Astrocyte (in vitro differentiated cells and primary cell): Measurements from ENCODE around the gene RMRP. TPM values are rescaled to one million over a fixed set of nuclear protein-coding genes. Genes with fewer than 3 reads are reported as not detected.

Experiments
- DNase-seq: peaks from one replicate; pipeline ENCODE4 v3.0.0-alpha.2; 2010; ENCODE audit warnings: low read depth
- FAIRE-seq: peaks from 2 replicates; lab custom pipeline; 2011; peaks lifted over from hg19 to GRCh38; lab: Jason Lieb, UNC
- H2AFZ ChIP-seq: 2 replicates; pipeline ENCODE4 v1.6.0; 2012; ENCODE audit warnings: low read depth, low read length, inconsistent platforms
- H3K27ac ChIP-seq: 2 replicates; pipeline ENCODE4 v1.5.1; 2011; ENCODE audit warnings: low read depth, low read length, inconsistent platforms
- H3K27me3 ChIP-seq: 2 replicates; pipeline ENCODE4 v1.6.0; 2011; ENCODE audit warnings: low read length, inconsistent platforms; ENCODE audit not compliant: insufficient read depth
- H3K36me3 ChIP-seq: 2 replicates; pipeline ENCODE4 v1.5.1; 2011; ENCODE audit warnings: low read length, inconsistent platforms; ENCODE audit not compliant: insufficient read depth
- H3K4me1 ChIP-seq: 2 replicates; pipeline ENCODE4 v1.5.1; 2011; ENCODE audit warnings: low read length, inconsistent platforms; ENCODE audit not compliant: insufficient read depth
- H3K4me2 ChIP-seq: 2 replicates; pipeline ENCODE4 v1.6.0; 2012; ENCODE audit warnings: low read length, inconsistent platforms
- H3K4me3 ChIP-seq: 2 replicates; pipeline ENCODE4 v1.5.1; 2011; ENCODE audit warnings: low read depth, mild to moderate bottlenecking, low read length, inconsistent platforms; ENCODE audit not compliant: insufficient read depth
- H3K79me2 ChIP-seq: 2 replicates; pipeline ENCODE4 v1.6.0; 2012; ENCODE audit warnings: mild to moderate bottlenecking, low read length, inconsistent platforms; ENCODE audit not compliant: insufficient read depth
- H3K9ac ChIP-seq: 2 replicates; pipeline ENCODE4 v1.6.0; 2012; ENCODE audit warnings: mild to moderate bottlenecking, low read length, inconsistent platforms
- H3K9me3 ChIP-seq: 2 replicates; pipeline ENCODE4 v1.5.1; 2012; ENCODE audit warnings: low read depth, mild to moderate bottlenecking, low read length, inconsistent platforms; ENCODE audit not compliant: insufficient read depth
- H4K20me1 ChIP-seq: 2 replicates; pipeline ENCODE4 v1.6.0; 2012; ENCODE audit warnings: low read length, inconsistent platforms; ENCODE audit not compliant: insufficient read depth
- H3K27ac Mint-ChIP-seq: one replicate; pipeline ENCODE4 v1.8.0; 2021; ENCODE audit warnings: mild to moderate bottlenecking, mixed read lengths; ENCODE audit not compliant: unreplicated experiment
- H3K27me3 Mint-ChIP-seq: one replicate; pipeline ENCODE4 v1.8.0; 2021; ENCODE audit warnings: low read depth, mixed read lengths; ENCODE audit not compliant: unreplicated experiment
- H3K36me3 Mint-ChIP-seq: one replicate; pipeline ENCODE4 v1.8.0; 2021; ENCODE audit warnings: low read depth, mixed read lengths; ENCODE audit not compliant: unreplicated experiment
- H3K4me1 Mint-ChIP-seq: one replicate; pipeline ENCODE4 v1.8.0; 2021; ENCODE audit warnings: low read depth, mixed read lengths; ENCODE audit not compliant: unreplicated experiment
- H3K4me3 Mint-ChIP-seq: one replicate; pipeline ENCODE4 v1.8.0; 2021; ENCODE audit warnings: mild to moderate bottlenecking, moderate library complexity, mixed read lengths; ENCODE audit not compliant: unreplicated experiment
- H3K9me3 Mint-ChIP-seq: one replicate; pipeline ENCODE4 v1.8.0; 2021; ENCODE audit warnings: mild to moderate bottlenecking, mixed read lengths; ENCODE audit not compliant: unreplicated experiment
- EZH2 ChIP-seq: IDR thresholded peaks from 2 replicates; pipeline ENCODE4 v1.6.1; 2012; ENCODE audit warnings: mild to moderate bottlenecking, low read length, inconsistent platforms; ENCODE audit not compliant: insufficient read depth
- total RNA-seq: library from RNA; stranded (reverse); gene quantifications from 2 replicates; pipeline ENCODE4 v1.2.1, GENCODE V29; 2021
- TF ChIP-seq, protein P1 (sequence below): IDR thresholded peaks from 2 replicates; pipeline ENCODE4 v1.5.1; 2011; ENCODE audit warnings: low read depth, mild to moderate bottlenecking, inconsistent platforms, low read length, moderate library complexity; ENCODE audit not compliant: insufficient read depth

Gene RMRP
- total RNA-seq, 1 donor from 2014 or later = 13,402 TPM

GRCh38 chr9:35611230-35611797 is 46.5 kb downstream of the RMRP start:
- H3K4me3 ChIP-seq = no peak overlapping the region
- DNase-seq (peak; percentile 19), FAIRE-seq (peak; percentile 29)
- no peak overlapping the region for H3K9ac ChIP-seq
- peaks cover 9% of the 10 kb centered on the region for H3K79me2 ChIP-seq
- H3K27ac ChIP-seq = no peak overlapping the region
- H3K36me3 Mint-ChIP-seq = peaks cover 22% of the 10 kb centered on the region
- H3K4me1 Mint-ChIP-seq = peaks cover 8% of the 10 kb centered on the region
- no peaks in the 10 kb centered on the region for H3K9me3 ChIP-seq
- no peaks in the 10 kb centered on the region for H3K36me3 ChIP-seq
- peaks cover 22% of the 10 kb centered on the region for H3K27me3 ChIP-seq
- H3K4me2 ChIP-seq = no peak overlapping the region
- H4K20me1 ChIP-seq = peaks cover 11% of the 10 kb centered on the region
- no peak overlapping the region for H2AFZ ChIP-seq
- H3K27me3 Mint-ChIP-seq = peaks cover 37% of the 10 kb centered on the region
- H3K4me1 ChIP-seq = peaks cover 5% of the 10 kb centered on the region
- no peak overlapping the region for H3K27ac Mint-ChIP-seq
- TF ChIP-seq, protein P1, sequence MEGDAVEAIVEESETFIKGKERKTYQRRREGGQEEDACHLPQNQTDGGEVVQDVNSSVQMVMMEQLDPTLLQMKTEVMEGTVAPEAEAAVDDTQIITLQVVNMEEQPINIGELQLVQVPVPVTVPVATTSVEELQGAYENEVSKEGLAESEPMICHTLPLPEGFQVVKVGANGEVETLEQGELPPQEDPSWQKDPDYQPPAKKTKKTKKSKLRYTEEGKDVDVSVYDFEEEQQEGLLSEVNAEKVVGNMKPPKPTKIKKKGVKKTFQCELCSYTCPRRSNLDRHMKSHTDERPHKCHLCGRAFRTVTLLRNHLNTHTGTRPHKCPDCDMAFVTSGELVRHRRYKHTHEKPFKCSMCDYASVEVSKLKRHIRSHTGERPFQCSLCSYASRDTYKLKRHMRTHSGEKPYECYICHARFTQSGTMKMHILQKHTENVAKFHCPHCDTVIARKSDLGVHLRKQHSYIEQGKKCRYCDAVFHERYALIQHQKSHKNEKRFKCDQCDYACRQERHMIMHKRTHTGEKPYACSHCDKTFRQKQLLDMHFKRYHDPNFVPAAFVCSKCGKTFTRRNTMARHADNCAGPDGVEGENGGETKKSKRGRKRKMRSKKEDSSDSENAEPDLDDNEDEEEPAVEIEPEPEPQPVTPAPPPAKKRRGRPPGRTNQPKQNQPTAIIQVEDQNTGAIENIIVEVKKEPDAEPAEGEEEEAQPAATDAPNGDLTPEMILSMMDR = peak; percentile 59
- TF ChIP-seq EZH2 = no peak
- H3K4me3 Mint-ChIP-seq = no peak overlapping the region
- H3K9me3 Mint-ChIP-seq = peaks cover 3% of the 10 kb centered on the region

DNA sequence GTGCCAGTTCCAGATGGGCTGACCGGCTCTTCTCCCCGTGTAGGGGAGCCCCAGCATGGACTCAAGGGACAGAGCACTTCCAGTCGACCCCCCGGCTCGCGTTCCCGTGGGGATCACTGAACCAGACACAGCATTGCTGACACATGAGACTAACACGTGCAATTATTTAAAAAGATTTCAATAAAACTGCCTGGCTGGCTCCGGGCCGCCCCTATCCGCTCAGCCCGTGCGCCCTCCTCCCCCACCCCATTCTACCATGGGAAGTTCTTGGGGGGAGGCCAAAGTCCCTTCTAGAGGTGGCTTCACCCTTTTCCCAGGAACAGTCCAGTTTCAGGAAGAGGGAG is 48.0 kb downstream of the RMRP start:
- H3K36me3 ChIP-seq = no peaks in the 10 kb centered on the region
- peaks cover 7% of the 10 kb centered on the region for H3K27me3 ChIP-seq
- no peaks in the 10 kb centered on the region for H3K9me3 Mint-ChIP-seq
- no peak overlapping the region for H3K4me2 ChIP-seq
- H3K9ac ChIP-seq = no peak overlapping the region
- H3K4me1 Mint-ChIP-seq = peaks cover 8% of the 10 kb centered on the region
- TF ChIP-seq EZH2 = no peak
- TF ChIP-seq, protein P1 = no peak
- DNase-seq (no peak), FAIRE-seq (no peak)
- no peak overlapping the region for H3K27ac Mint-ChIP-seq
- peaks cover 17% of the 10 kb centered on the region for H4K20me1 ChIP-seq
- H3K4me3 Mint-ChIP-seq = no peak overlapping the region
- H3K36me3 Mint-ChIP-seq = peaks cover 16% of the 10 kb centered on the region
- H2AFZ ChIP-seq = no peak overlapping the region
- H3K27me3 Mint-ChIP-seq = peaks cover 23% of the 10 kb centered on the region
- no peak overlapping the region for H3K27ac ChIP-seq
- peaks cover 16% of the 10 kb centered on the region for H3K79me2 ChIP-seq
- no peaks in the 10 kb centered on the region for H3K9me3 ChIP-seq
- peaks cover 13% of the 10 kb centered on the region for H3K4me1 ChIP-seq
- H3K4me3 ChIP-seq = no peak overlapping the region

DNA sequence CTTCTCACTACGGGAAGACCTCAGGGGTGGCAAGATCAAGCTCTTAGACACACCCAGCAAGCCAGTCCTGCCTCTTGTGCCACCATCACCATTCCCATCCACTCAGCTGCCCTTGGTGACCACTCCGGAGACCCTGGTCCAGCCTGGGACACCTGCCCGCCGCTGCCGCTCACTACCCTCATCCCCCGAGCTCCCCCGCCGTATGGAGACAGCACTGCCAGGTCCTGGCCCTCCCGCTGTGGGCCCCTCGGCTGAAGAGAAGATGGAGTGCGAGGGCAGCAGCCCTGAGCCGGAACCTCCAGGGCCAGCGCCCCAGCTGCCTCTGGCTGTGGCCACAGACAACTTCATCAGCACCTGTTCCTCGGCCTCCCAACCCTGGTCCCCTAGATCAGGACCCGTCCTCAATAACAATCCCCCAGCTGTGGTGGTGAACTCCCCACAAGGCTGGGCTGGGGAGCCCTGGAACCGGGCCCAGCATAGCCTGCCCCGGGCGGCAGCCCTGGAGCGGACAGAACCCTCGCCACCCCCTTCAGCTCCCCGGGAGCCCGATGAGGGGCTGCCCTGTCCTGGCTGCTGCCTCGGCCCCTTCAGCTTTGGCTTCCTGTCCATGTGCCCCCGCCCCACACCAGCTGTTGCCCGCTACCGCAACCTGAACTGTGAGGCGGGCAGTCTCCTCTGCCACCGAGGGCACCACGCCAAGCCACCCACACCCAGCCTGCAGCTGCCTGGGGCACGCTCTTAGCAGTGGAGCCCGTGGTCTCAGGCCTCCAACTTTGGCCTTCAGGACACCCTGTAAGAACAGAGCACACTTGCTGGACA is 48.6 kb downstream of the RMRP start:
- Mint-ChIP-seq H3K9me3 (no peaks in the 10 kb centered on the region), H3K4me3 (no peak overlapping the region), H3K27me3 (peaks cover 17% of the 10 kb centered on the region), H3K4me1 (peaks cover 12% of the 10 kb centered on the region), H3K27ac (no peak overlapping the region), H3K36me3 (peaks cover 16% of the 10 kb centered on the region)
- Histone ChIP-seq H4K20me1 (peaks cover 17% of the 10 kb centered on the region), H3K27me3 (peaks cover 2% of the 10 kb centered on the region), H3K9ac (no peak overlapping the region), H3K9me3 (no peaks in the 10 kb centered on the region), H3K4me1 (peaks cover 18% of the 10 kb centered on the region), H3K4me2 (no peak overlapping the region), H3K27ac (no peak overlapping the region), H2AFZ (no peak overlapping the region), H3K79me2 (peaks cover 16% of the 10 kb centered on the region), H3K36me3 (no peaks in the 10 kb centered on the region), H3K4me3 (no peak overlapping the region)
- DNase-seq = no peak
- FAIRE-seq = no peak
- TF ChIP-seq, protein P1 = no peak
- no peak for TF ChIP-seq EZH2
